BLaER1 (cell line): ENCODE results near the gene SLC35B4.

Source experiments
- H3K27ac ChIP-seq: shearing (Covaris generic); formaldehyde crosslinking; 2 replicates; pipeline ENCODE4 v1.8.1; 2022
- H3K27me3 ChIP-seq: shearing (Covaris generic); formaldehyde crosslinking; 2 replicates; pipeline ENCODE4 v1.8.1; 2022
- H3K36me3 ChIP-seq: shearing (Covaris generic); formaldehyde crosslinking; 2 replicates; pipeline ENCODE4 v1.8.1; 2022
- H3K4me1 ChIP-seq: shearing (Covaris generic); formaldehyde crosslinking; 2 replicates; pipeline ENCODE4 v1.8.1; 2022
- H3K4me2 ChIP-seq: shearing (Covaris generic); formaldehyde crosslinking; 2 replicates; pipeline ENCODE4 v1.8.1; 2022
- H3K4me3 ChIP-seq: shearing (Covaris generic); formaldehyde crosslinking; 2 replicates; pipeline ENCODE4 v1.8.1; 2022
- H3K9ac ChIP-seq: shearing (Covaris generic); formaldehyde crosslinking; 2 replicates; pipeline ENCODE4 v1.8.1; 2022
- H3K9me3 ChIP-seq: shearing (Covaris generic); formaldehyde crosslinking; 2 replicates; pipeline ENCODE4 v1.8.1; 2022
- H4K20me1 ChIP-seq: shearing (Covaris generic); formaldehyde crosslinking; 2 replicates; pipeline ENCODE4 v1.8.1; 2022
- Cebpa-rat ChIP-seq: shearing (Covaris generic); IDR thresholded peaks from 2 replicates; pipeline ENCODE4 v1.8.1; 2022

The SLC35B4 gene

DNA sequence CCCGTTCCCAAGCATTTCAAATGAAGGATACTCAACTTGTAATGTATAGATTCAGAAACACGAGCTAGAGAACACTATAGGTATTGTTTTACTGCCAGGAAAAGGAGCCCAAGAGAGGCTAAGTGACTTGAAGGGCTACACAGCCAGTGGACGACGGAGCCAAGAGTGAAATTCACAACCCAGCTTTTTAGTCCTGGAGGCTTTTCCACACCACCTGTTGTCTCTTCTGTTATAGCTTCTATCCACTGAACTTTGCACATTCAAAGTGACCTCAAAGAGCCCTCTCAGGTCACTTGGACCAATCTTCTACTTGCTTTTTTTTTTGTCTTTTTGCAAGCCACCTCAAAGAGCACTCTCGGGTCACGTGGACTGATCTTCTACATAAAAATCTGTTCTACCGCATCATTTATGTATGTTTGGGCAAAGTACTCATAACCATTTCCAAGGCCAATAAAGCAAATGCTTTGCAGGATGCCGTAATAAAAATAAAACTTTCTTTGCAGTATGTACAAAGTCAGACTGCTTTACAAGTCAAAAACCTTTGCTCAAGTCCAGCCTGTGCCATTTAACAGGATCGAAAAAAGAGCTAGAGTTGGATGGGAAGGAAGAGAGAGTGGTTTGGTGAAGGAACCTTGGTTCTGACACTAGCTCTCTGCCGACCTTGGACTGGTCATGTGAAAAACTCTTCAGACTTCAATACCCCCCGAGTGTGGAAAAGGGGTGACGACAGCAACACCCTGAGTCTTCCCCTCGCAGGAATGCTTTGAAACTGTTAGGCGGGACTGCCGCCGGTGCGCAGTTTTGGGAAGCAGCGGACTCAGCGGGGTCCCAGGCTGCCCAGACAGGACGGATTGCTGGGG, 821 bp downstream of the SLC35B4 start:
- no peak for TF ChIP-seq Cebpa-rat
- Histone ChIP-seq H4K20me1 (no peaks in the 10 kb centered on the region), H3K36me3 (peaks cover 14% of the 10 kb centered on the region), H3K9ac (peak overlapping the region; percentile 92), H3K9me3 (no peaks in the 10 kb centered on the region), H3K27ac (peak overlapping the region; percentile 86), H3K4me1 (peaks cover 14% of the 10 kb centered on the region), H3K4me2 (peak overlapping the region; percentile 78), H3K27me3 (no peaks in the 10 kb centered on the region), H3K4me3 (peak overlapping the region; percentile 91)

DNA sequence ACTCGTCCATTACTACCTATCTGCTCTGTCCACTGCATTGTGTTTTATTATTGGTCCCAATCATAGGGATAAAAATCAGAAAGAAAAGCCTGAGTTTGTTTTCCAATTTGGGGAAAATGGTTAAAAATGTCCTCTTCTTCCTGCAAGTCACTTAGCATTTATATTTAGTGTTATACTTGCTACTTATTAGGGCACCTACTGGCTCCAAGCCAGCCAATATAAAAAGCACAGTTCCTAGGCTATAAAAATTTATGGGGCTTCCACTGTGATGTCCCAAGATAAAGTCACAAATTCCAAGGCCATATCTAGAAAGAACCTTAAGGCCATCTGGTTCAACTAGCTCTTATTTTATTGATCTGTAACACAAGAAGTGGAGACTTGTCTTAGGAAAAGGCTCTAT, 3.2 kb downstream of the SLC35B4 start:
- peaks cover 14% of the 10 kb centered on the region for H3K4me1 ChIP-seq
- peaks cover 24% of the 10 kb centered on the region for H3K36me3 ChIP-seq
- no peaks in the 10 kb centered on the region for H4K20me1 ChIP-seq
- no peak overlapping the region for H3K4me3 ChIP-seq
- no peaks in the 10 kb centered on the region for H3K9me3 ChIP-seq
- no peak for TF ChIP-seq Cebpa-rat
- H3K4me2 ChIP-seq, result no peak overlapping the region
- H3K27me3 ChIP-seq, result no peaks in the 10 kb centered on the region
- H3K27ac ChIP-seq, result no peak overlapping the region
- H3K9ac ChIP-seq, result no peak overlapping the region

DNA sequence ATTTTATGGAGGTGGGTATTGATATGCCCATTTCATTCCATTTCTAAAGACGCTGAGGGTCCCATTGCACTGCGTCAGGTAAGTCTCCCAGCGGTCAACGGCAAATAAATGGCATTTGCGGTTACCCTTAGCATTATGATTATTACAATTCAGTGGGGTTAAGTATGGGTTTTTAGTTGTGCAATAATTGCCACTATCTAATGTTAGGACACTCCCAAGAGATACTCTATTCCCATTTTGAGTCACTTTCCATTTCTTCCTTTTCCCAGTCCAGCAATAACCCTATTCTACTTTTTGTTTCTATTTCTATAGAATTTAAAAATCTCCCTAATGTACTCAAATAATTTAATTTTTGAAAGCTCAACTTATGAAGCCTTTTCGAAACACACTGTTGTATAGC, 4.0 kb downstream of the SLC35B4 start:
- Histone ChIP-seq H3K4me3 (no peak overlapping the region), H3K4me1 (peaks cover 14% of the 10 kb centered on the region), H4K20me1 (no peaks in the 10 kb centered on the region), H3K9ac (no peak overlapping the region), H3K27ac (no peak overlapping the region), H3K9me3 (no peaks in the 10 kb centered on the region), H3K36me3 (peaks cover 30% of the 10 kb centered on the region), H3K27me3 (no peaks in the 10 kb centered on the region), H3K4me2 (no peak overlapping the region)
- no peak for TF ChIP-seq Cebpa-rat

DNA sequence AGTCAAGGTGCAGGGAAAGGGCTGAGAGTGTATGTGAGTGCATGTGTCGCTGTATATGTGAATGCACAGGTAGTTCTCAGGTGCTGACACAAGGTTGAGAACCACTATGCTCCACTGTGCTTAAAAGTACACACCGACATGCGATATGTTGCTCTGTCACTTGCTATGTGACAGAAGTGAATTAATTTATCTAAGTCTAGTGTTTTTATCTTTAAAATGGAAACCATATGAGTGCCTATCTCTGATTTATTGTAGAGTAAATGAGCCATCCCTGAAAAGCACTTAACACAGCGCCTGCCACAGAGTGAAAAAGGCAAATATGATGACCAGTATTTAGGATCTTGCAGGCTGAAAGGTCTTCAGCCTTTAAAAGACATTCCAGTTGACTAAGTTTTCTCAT, 4.9 kb downstream of the SLC35B4 start:
- H3K4me2 ChIP-seq, result no peak overlapping the region
- H3K36me3 ChIP-seq, result peaks cover 34% of the 10 kb centered on the region
- H3K9ac ChIP-seq, result no peak overlapping the region
- H3K27me3 ChIP-seq, result no peaks in the 10 kb centered on the region
- no peak for TF ChIP-seq Cebpa-rat
- H3K9me3 ChIP-seq, result no peaks in the 10 kb centered on the region
- no peaks in the 10 kb centered on the region for H4K20me1 ChIP-seq
- no peak overlapping the region for H3K27ac ChIP-seq
- no peak overlapping the region for H3K4me3 ChIP-seq
- H3K4me1 ChIP-seq, result peaks cover 9% of the 10 kb centered on the region

DNA sequence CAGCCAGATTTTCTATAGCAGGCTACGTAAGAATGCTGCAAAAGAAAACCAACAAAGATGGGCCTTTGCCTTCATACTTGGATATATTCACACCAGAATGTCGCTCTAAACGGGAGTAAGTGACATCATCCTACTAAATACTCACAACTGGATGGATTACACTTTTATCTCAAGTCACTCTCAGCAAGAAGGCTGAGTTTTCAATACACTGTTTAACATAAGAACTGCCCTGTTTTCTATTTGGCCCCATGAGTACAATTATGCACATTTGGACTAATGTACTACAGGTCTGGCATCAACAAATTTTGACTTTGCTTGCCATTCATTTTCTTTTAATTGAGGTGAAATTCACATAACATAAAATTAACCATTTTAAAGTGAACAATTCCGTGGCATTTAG, 8.2 kb downstream of the SLC35B4 start:
- H3K9me3 ChIP-seq, result no peaks in the 10 kb centered on the region
- no peak overlapping the region for H3K9ac ChIP-seq
- H3K27ac ChIP-seq, result no peak overlapping the region
- H3K4me2 ChIP-seq, result no peak overlapping the region
- TF ChIP-seq Cebpa-rat, result no peak
- peaks cover 64% of the 10 kb centered on the region for H3K36me3 ChIP-seq
- H3K4me1 ChIP-seq, result no peaks in the 10 kb centered on the region
- no peak overlapping the region for H3K4me3 ChIP-seq
- no peaks in the 10 kb centered on the region for H4K20me1 ChIP-seq
- H3K27me3 ChIP-seq, result no peaks in the 10 kb centered on the region

DNA sequence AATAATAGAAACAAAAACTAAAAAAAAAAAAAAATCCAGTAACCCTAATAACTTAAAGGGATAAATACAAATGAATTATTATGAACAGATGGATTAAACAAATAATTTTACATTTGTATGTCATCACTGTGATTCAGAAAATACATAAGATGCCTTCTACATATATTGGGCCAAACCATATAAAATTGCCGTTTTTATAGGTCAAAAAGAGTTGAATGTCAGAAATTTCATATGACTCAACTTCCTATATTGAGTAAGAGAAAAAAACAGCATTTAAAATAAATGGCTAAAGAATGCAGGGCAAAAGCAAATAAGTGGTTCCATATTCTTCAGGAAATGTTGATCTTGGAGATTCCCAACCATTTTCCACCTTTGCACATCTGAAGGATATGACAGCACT, 9.4 kb downstream of the SLC35B4 start:
- no peaks in the 10 kb centered on the region for H4K20me1 ChIP-seq
- no peak overlapping the region for H3K4me3 ChIP-seq
- no peaks in the 10 kb centered on the region for H3K9me3 ChIP-seq
- H3K27ac ChIP-seq, result no peak overlapping the region
- H3K4me1 ChIP-seq, result no peaks in the 10 kb centered on the region
- no peak overlapping the region for H3K9ac ChIP-seq
- no peak overlapping the region for H3K4me2 ChIP-seq
- H3K36me3 ChIP-seq, result peaks cover 73% of the 10 kb centered on the region
- H3K27me3 ChIP-seq, result no peaks in the 10 kb centered on the region
- no peak for TF ChIP-seq Cebpa-rat

DNA sequence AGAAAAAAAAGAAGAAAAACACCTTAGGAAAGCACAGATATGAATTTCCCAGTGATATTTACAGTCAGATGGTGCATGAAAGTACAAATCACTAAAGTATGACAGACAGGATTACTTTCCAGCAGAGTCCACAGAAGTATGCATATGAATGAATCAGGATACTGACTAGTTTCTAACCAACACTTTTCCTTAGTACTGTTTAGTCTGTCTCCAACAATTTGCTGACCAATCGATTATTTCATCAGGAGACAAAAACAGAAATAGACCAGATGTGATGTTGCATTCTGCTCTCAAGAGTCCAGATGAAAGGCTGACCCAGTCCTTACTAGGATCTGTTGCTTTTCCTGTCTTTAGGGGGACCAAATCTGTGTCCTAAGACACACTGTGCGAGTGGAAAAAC, 14.6 kb downstream of the SLC35B4 start:
- no peaks in the 10 kb centered on the region for H3K4me1 ChIP-seq
- TF ChIP-seq Cebpa-rat, result no peak
- H3K36me3 ChIP-seq, result peaks cover 86% of the 10 kb centered on the region

DNA sequence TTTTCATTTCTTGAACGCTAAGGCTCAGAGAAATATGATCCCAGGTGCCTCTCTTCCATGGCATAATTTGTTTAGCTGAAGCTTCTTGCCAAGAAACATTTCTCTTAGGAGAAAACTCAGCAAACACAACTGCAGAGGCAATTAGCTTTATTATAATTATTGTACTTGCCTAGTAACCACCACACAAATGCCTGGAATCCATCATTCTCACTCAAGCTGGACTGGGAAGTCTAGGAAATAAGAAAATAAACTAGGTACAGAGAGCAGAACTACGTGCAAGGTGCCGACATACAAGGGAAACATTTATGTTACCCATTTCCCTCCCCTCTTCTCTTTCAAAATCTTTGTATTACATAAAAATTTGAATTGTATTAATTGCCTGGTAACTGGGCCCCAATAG, 15.1 kb downstream of the SLC35B4 start:
- H3K4me3 ChIP-seq, result no peak overlapping the region
- H3K4me1 ChIP-seq, result no peaks in the 10 kb centered on the region
- H3K9ac ChIP-seq, result no peak overlapping the region
- H3K27me3 ChIP-seq, result no peaks in the 10 kb centered on the region
- H3K9me3 ChIP-seq, result no peaks in the 10 kb centered on the region
- H3K27ac ChIP-seq, result no peak overlapping the region
- H3K36me3 ChIP-seq, result peaks cover 89% of the 10 kb centered on the region
- no peak for TF ChIP-seq Cebpa-rat
- no peaks in the 10 kb centered on the region for H4K20me1 ChIP-seq
- H3K4me2 ChIP-seq, result no peak overlapping the region

More for the DNA sequence above, 14.6 kb downstream of the SLC35B4 start:
- Histone ChIP-seq H3K4me3 (no peak overlapping the region), H4K20me1 (no peaks in the 10 kb centered on the region), H3K9ac (no peak overlapping the region), H3K4me2 (no peak overlapping the region), H3K9me3 (no peaks in the 10 kb centered on the region), H3K27ac (no peak overlapping the region), H3K27me3 (no peaks in the 10 kb centered on the region)

DNA sequence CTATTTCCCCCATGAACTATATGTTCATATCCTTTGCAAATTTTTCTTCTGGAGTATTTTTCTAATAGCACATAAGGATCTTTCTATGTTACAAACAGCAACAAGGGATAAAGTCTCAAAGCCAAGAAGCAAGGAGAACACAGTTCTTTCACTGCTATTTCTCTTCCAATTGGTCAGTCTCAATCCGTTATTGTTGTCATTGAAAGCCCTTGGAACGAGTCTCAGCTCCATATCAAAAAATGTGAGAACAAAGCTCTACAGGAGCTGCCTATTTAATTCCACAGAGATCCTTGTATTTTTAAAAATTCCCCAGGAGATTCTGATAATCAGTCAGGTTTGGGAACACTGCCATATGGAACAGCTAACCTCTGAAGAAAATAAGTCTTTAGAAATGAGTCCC, 15.7 kb downstream of the SLC35B4 start:
- H3K27me3 ChIP-seq, result no peaks in the 10 kb centered on the region
- H3K9ac ChIP-seq, result no peak overlapping the region
- H3K4me3 ChIP-seq, result no peak overlapping the region
- no peak overlapping the region for H3K4me2 ChIP-seq
- H3K36me3 ChIP-seq, result peaks cover 90% of the 10 kb centered on the region
- H3K9me3 ChIP-seq, result peaks cover under 1% of the 10 kb centered on the region; the same call in 1 of the 2 replicates
- no peak overlapping the region for H3K27ac ChIP-seq
- TF ChIP-seq Cebpa-rat, result no peak
- H3K4me1 ChIP-seq, result no peaks in the 10 kb centered on the region
- no peaks in the 10 kb centered on the region for H4K20me1 ChIP-seq

DNA sequence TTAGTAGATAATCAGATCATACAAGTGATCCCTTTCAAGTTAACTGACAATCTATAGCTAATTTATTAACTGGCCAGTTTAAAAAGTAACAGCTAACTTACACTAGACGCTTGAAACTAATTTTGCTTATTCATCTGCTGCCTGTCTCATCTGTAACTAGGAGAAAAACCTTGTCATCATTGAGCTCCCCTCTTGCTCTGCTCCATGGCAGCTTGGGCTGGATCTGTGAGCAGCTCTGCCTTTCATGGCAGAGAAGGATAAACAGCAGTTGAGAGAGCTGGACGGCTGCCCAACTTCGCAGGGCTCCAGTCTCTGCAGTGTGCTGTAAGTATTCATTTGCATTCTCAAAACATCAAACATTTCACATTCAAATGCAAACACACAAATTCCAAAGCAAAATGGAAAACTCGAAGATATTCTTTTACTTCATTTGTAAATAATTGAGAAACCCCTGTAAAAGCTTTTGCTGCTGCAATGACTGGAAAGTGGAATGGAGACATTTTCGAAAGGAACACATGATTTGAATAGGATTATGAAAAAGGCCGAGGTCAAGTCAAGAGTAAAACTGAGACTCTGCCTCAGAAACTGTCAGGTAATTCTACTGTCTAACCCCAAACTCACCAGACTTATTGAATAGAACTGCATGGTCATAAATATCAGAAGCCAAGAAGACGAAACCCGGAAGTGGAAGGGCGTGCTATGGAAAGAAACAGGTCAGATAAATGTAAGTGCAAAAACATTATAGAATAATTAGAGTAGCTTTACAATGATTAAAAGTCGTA, 17.6 kb downstream of the SLC35B4 start:
- Histone ChIP-seq H4K20me1 (no peaks in the 10 kb centered on the region), H3K9ac (no peak overlapping the region), H3K27me3 (no peaks in the 10 kb centered on the region), H3K27ac (no peak overlapping the region), H3K36me3 (peaks cover 90% of the 10 kb centered on the region), H3K4me1 (peaks cover 2% of the 10 kb centered on the region; the same call in 1 of the 2 replicates), H3K9me3 (peaks cover 10% of the 10 kb centered on the region; the same call in 1 of the 2 replicates), H3K4me2 (no peak overlapping the region), H3K4me3 (no peak overlapping the region)
- TF ChIP-seq Cebpa-rat, result no peak
